Activated CD4-positive, alpha-beta T cell treated with anti-CD3 and anti-CD28 coated beads, Interleukin-2, amount 50 U/mL, for 4 hours (primary cell): ENCODE results near the gene TAF11L12.
"Not testable (repeated sequence)": the region's sequence is repeated elsewhere in the genome, so short reads cannot be mapped to it uniquely, and the experiment has no call there.

Source experiments
- DNase-seq, 2 experiments: peaks; one replicate each; pipeline ENCODE4 v3.0.0-alpha.2; 2020

The TAF11L12 gene

DNA sequence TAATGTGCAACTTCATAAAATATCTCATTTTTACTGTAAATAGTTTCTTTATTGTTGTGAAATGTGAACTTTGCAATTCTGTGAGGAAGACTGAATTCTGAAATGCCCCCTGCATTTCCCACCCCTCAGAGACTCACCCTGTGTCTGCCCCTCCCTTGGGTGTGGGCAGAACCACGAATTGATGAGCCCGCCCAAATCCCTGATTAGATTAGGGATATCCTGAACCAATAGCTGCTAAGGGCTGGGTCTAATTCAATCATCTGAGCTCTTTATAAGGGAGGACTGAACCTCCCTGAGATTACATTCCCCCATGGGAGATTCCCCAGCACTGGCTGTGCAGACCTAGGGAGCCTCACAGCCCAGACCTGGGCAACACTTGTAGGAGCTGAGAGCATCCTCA is at the start of gene TAF11L12:
TAF11L12 (plus strand) TSS at position 301 of the 400 bp plus-strand sequence.
- DNase-seq, result not testable (repeated sequence)

DNA sequence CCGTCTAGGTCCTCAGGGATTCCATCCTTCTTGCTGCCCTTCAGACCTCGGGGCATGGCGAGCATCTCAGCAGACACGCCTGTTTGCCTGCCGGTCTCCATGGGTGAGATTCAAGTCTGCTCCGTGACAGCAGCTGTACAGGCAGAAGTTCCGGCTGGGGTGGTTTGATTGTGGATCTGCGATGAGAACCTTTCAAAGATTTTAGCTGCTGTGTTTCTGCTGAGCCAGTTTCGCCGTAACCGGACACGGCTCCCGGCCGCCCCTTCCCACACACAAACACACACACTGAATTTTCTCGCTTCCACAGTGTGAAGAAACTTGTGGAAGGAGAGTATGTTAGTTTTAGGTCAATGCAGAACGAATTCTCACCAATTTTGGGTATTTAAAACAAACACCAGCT is 24.5 kb upstream of the TAF11L12 start, which contains the start of gene TAF11L7:
TAF11L7 (minus strand) TSS at position 101 of the 400 bp plus-strand sequence.
- not testable (repeated sequence) for DNase-seq

DNA sequence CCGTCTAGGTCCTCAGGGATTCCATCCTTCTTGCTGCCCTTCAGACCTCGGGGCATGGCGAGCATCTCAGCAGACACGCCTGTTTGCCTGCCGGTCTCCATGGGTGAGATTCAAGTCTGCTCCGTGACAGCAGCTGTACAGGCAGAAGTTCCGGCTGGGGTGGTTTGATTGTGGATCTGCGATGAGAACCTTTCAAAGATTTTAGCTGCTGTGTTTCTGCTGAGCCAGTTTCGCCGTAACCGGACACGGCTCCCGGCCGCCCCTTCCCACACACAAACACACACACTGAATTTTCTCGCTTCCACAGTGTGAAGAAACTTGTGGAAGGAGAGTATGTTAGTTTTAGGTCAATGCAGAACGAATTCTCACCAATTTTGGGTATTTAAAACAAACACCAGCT is 19.3 kb upstream of the TAF11L12 start, which contains the start of gene TAF11L8:
TAF11L8 (minus strand) TSS at position 101 of the 400 bp plus-strand sequence.
- not testable (repeated sequence) for DNase-seq

DNA sequence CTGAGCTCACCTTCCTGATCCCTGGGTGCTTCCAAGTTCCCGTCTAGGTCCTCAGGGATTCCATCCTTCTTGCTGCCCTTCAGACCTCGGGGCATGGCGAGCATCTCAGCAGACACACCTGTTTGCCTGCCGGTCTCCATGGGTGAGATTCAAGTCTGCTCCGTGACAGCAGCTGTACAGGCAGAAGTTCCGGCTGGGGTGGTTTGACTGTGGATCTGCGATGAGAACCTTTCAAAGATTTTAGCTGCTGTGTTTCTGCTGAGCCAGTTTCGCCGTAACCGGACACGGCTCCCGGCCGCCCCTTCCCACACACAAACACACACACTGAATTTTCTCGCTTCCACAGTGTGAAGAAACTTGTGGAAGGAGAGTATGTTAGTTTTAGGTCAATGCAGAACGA is 15.9 kb upstream of the TAF11L12 start, which contains the start of gene TAF11L9:
TAF11L9 (minus strand) TSS at position 140 of the 400 bp plus-strand sequence.
- DNase-seq, result not testable (repeated sequence)

DNA sequence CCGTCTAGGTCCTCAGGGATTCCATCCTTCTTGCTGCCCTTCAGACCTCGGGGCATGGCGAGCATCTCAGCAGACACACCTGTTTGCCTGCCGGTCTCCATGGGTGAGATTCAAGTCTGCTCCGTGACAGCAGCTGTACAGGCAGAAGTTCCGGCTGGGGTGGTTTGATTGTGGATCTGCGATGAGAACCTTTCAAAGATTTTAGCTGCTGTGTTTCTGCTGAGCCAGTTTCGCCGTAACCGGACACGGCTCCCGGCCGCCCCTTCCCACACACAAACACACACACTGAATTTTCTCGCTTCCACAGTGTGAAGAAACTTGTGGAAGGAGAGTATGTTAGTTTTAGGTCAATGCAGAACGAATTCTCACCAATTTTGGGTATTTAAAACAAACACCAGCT is 12.5 kb upstream of the TAF11L12 start, which contains the start of gene TAF11L10:
TAF11L10 (minus strand) TSS at position 101 of the 400 bp plus-strand sequence.
- DNase-seq, result not testable (repeated sequence)

DNA sequence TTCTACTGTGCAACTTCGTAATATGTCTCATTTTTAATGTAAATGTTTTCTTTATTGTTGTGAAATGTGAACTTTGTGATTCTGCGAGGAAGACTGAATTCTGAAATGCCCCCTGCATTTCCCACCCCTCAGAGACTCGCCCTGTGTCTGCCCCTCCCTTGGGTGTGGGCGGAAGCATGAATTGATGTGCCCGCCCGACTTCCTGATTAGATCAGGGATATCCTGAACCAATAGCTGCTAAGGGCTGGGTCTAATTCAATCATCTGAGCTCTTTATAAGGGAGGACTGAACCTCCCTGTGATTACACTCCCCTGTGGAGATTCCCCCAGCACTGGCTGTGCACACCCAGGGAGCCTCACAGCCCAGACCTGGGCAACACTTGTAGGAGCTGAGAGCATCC is 6.3 kb upstream of the TAF11L12 start, which contains the start of gene TAF11L11:
TAF11L11 (plus strand) TSS at position 304 of the 400 bp plus-strand sequence.
- DNase-seq, result not testable (repeated sequence)

DNA sequence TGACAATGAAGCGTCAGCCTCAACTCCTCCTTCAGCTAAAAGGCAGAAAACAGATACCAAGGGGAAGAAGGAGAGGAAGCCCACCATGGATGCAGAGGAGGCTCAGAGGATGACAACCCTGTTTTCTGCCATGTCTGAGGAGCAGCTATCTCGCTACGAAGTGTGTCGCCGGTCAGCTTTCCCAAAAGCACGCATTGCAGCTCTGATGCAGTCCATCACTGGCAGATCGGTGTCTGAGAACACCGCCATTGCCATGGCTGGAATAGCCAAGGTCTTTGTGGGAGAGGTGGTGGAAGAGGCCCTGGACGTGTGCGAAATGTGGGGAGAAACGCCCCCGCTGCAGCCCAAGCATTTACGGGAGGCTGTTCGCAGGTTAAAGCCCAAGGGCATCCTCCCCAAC is 5.2 kb upstream of the TAF11L12 start:
- no peak for DNase-seq

DNA sequence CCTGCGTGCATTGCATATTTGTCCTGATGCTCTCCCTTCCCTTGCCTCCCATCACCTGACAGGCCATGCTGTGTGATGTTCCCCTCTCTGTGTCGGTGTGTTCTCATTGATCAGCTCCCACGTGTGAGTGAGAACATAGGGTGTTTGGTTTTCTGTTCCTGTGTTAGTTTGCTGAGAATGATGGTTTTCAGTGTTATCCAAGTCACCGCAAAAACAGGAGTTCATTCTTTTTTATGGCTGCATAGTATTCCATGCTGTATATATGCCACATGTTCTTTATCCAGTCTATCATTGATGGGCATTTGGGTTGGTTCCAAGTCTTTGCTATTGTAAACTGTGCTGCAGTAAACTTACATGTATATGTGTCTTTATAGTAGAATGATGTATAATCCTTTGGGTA is 2.7 kb upstream of the TAF11L12 start:
- not testable (repeated sequence) for DNase-seq

DNA sequence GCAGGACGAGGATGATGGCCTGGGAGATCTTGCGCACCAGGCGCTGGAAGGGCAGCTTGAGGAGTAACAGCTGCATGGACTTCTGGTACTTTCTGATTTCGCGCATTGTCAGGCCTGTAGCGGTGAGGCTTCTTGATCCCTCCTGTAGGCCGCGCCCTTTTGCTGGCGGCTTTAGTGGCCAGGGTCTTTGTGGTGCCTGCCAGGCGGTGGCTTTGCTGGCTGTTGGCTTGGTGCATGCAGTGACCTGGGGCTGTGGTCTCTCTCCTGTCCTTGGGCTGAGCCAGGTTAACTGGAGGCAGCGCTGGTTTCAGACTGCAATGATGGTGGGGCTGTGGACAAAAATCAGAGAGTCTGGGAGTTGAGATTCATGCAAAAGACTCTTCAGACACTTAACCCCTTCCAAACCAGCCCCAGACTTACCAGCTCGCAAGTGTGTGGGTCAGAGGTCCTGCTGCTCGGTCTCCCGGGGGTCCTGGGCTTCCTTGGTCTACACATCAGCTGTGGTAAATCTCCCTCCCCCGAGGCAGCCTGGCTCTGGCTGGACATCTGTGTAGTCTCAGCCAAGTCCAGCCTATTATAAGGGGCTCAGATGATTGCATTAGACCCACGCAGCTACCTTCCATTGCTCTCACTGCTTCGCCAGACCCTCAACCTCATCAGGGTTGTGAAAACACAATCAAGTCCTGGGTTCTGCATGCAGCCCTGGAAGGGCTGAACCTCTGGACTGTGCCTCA is 4.8 kb downstream of the TAF11L12 start:
- no peak for DNase-seq

DNA sequence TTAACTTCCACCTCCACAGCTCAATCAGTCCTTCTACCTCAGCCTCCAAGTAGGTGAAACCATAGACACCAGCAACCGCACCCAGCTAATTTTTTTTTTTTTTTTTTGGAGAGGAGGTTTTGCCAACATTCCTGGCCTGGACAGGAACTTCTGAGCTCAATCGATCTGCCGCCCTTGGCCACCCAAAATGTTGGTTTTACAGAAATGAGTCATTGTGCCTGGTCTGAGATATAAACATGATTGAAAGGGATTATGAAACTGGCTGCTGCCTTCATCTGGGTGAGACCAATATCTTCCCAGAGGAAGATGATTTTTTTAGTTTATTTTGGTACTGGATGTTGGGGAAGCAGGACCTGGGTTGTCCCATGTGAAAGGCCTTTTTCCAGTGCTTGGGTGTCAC is 9.2 kb downstream of the TAF11L12 start:
- no peak for DNase-seq

DNA sequence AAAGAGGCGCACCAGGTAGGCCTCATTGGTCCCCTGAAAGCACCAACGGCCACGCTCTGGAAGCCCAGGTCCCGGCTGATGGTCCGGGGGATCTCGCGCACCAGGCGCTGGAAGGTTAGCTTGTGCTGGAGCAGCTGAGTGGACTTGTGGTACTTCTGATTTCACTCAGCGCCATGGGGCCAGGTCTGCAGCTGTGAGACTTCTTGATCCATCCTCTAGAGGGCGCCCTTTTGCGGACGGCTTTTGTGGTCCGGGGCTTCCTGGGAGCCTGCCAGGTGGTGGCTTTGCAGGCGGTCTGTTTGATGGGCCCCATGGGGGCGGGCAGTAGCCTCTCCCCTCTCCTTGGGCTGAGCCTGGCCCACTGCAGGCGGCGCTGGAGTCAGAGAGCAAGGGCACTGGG is 10.4 kb downstream of the TAF11L12 start:
- no peak for DNase-seq

DNA sequence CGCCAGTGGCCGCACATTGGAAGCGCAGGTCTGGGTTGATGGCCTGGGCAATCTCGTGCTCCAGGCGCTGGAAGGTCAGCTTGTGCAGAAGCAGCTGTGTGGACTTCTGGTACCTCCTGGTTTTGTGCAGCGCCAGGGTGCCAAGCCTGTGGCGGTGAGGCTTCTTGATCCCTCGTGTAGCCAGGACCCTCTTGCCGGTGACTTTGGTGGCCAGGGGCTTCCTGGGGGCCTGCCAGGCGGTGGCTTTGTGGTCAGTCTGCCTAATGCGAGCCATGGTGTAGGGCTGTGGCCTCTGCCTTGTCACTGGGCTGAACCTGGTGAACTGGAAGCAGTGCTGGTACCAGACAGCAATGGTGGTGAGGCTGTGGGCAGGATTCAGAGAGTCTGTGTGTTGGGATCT is 15.5 kb downstream of the TAF11L12 start:
- DNase-seq, result no peak

DNA sequence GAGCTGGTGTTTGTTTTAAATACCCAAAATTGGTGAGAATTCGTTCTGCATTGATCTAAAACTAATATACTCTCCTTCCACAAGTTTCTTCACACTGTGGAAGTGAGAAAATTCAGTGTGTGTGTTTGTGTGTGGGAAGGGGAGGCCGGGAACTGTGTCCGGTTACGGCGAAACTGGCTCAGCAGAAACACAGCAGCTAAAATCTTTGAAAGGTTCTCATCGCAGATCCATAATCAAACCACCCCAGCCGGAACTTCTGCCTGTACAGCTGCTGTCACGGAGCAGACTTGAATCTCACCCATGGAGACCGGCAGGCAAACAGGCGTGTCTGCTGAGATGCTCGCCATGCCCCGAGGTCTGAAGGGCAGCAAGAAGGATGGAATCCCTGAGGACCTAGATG is 21.6 kb downstream of the TAF11L12 start, which contains the start of gene TAF11L13:
TAF11L13 (plus strand) TSS at position 301 of the 400 bp plus-strand sequence.
- DNase-seq, result not testable (repeated sequence)

DNA sequence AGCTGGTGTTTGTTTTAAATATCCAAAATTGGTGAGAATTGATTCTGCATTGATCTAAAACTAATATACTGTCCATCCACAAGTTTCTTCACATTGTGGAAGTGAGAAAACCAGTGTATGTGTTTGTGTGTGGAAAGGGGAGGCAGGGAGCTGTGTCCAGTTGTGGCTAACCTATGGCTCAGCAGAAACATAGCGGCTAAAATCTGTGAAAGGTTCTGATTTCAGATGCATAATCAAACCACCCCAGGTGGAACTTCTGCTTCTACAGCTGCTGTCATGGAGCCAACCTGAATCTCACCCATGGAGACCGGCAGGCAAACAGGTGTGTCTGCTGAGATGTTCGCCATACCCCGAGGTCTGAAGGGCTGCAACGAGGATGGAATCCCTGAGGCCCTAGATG is 24.0 kb downstream of the TAF11L12 start, which contains the start of gene TAF11L14:
TAF11L14 (plus strand) TSS at position 301 of the 400 bp plus-strand sequence.
- DNase-seq, result no peak

DNA sequence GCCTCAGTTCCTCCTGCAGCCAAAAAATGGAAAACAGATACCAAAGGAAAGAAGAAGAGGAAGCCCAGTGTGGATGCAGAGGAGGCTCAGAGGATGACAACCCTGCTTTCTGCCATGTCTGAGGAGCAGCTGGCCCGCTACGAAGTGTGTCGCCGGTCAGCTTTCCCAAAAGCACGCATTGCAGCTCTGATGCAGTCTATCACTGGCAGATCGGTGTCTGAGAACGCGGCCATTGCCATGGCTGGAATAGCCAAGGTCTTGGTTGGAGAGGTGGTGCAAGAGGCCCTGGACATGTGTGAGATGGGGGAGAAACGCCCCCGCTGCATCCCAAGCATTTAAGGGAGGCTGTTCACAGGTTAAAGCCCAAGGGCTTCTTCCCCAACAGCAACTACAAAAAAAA is 39.0 kb downstream of the TAF11L12 start:
- DNase-seq, result not testable (repeated sequence)

DNA sequence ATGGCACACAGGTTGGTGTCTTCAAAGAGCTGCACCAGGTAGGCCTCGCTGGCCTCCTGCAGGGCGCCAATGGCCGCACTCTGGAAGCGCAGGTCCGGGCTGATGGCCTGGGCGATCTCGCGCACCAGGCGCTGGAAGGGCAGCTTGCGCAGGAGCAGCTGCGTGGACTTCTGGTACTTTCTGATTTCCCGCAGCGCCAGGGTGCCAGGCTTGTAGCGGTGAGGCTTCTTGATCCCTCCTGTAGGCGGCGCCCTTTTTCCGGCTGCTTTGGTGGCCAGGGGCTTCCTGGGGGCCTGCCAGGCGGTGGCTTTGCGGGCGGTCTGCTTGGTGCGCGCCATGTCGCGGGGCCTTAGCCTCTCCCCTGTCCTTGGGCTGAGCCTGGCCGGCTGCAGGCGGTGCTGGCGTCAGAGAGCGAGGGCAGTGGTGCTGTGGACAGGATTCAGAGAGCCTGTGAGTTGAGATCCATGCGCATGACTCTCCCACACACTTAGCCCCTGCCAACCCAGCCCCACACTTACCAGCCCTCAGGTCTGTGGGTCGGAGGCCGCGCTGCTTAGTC is 45.1 kb downstream of the TAF11L12 start:
- DNase-seq, result not testable (repeated sequence)

DNA sequence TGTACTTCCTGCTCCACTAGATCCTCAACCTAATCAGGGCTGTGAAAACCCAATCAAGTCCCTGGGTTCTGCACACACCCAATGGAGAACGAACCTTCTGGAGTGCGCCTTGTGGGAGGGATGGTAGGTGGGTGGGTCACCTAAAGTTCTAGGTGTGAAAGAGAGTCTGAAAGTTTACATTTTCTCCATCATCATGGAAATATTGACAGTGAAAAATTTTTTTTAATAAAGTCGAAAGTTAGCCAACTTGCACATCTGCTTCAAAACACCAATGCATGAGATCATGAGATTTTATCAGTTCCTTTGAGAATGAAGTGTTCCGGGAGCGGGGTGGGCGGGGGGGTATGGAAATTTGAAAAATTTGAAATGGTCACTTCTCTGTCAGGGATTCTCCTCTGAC is 45.7 kb downstream of the TAF11L12 start:
- no peak for DNase-seq
